ENCODE data around the gene FAM151A.

Gene FAM151A

GRCh38 chr1:54571326-54571725, 52.0 kb downstream of the FAM151A start:
- DNase-seq (ENCODE audit: low read depth), result peak; percentile 63
- no peak overlapping the region for H3K4me3 ChIP-seq (ENCODE audit: low read length)
- TF ChIP-seq CTCF (IDR thresholded peaks at IDR 0.05; ENCODE audit: insufficient read depth, low read depth, low read length, missing control alignments), result no peak

- DNase-seq (ENCODE audit: low read depth), result no peak
- TF ChIP-seq CTCF (IDR thresholded peaks at IDR 0.05; ENCODE audit: insufficient read depth, low read depth, low read length, missing control alignments), result no peak
- H3K4me3 ChIP-seq (ENCODE audit: low read length), result no peak overlapping the region
Measured at GRCh38 chr1:54570161-54570560, 53.2 kb downstream of the FAM151A start.

GRCh38 chr1:54569339-54569738, 54.0 kb downstream of the FAM151A start:
- TF ChIP-seq CTCF (IDR thresholded peaks at IDR 0.05; ENCODE audit: insufficient read depth, low read depth, low read length, missing control alignments), result no peak
- peak; percentile 32 for DNase-seq (ENCODE audit: low read depth)
- H3K4me3 ChIP-seq (ENCODE audit: low read length), result no peak overlapping the region

GRCh38 chr1:54567961-54568360, 55.4 kb downstream of the FAM151A start:
- TF ChIP-seq CTCF (IDR thresholded peaks at IDR 0.05; ENCODE audit: insufficient read depth, low read depth, low read length, missing control alignments), result no peak
- peak; percentile 77 for DNase-seq (ENCODE audit: low read depth)

GRCh38 chr1:54566438-54567141, 56.7 kb downstream of the FAM151A start:
- no peak overlapping the region for H3K4me3 ChIP-seq (ENCODE audit: low read length)
- peak; percentile 33 for DNase-seq (ENCODE audit: low read depth)
- TF ChIP-seq CTCF (IDR thresholded peaks at IDR 0.05; ENCODE audit: insufficient read depth, low read depth, low read length, missing control alignments), result no peak

More at GRCh38 chr1:54567961-54568360, 55.4 kb downstream of the FAM151A start:
- H3K4me3 ChIP-seq (ENCODE audit: low read length), result no peak overlapping the region

GRCh38 chr1:54565113-54565501, 58.2 kb downstream of the FAM151A start:
- no peak for TF ChIP-seq CTCF (IDR thresholded peaks at IDR 0.05; ENCODE audit: insufficient read depth, low read depth, low read length, missing control alignments)
- no peak for DNase-seq (ENCODE audit: low read depth)
- no peak overlapping the region for H3K4me3 ChIP-seq (ENCODE audit: low read length)
